ENCODE results near the gene SEC22A. TPM values are rescaled to one million over a fixed set of nuclear protein-coding genes. Genes with fewer than 3 reads are reported as not detected.

SEC22A gene
- total and polyA plus RNA-seq, 2 of the 13 experiments (the other 11 are each of a cell fraction or from before 2014, with no cell fraction given): 14.1 to 17.3 TPM

GRCh38 chr3:123167686-123168085, 34.1 kb upstream of the SEC22A start:
- TF ChIP-seq FOXC1 (CRISPR knock-in tag; IDR thresholded peaks at IDR 0.05; ENCODE audit: borderline replicate concordance): no peak
- TF ChIP-seq SMAD9 (CRISPR knock-in tag; IDR thresholded peaks at IDR 0.05): no peak
- no peak for TF ChIP-seq ZNF362 (CRISPR knock-in tag; IDR thresholded peaks at IDR 0.05; ENCODE audit: borderline replicate concordance)
- no peak for TF ChIP-seq U2AF2 (IDR thresholded peaks at IDR 0.05; ENCODE audit: low read depth, low read length)
- TF ChIP-seq HNF1B (CRISPR knock-in tag; IDR thresholded peaks at IDR 0.05): no peak
- no peak for TF ChIP-seq DRAP1 (CRISPR knock-in tag; IDR thresholded peaks at IDR 0.05)
- no peak for TF ChIP-seq MBNL3 (CRISPR knock-in tag; conservative IDR thresholded peaks at IDR 0.05)
- TF ChIP-seq LRRFIP1 (CRISPR knock-in tag; conservative IDR thresholded peaks at IDR 0.05): no peak
- TF ChIP-seq ZNF235 (CRISPR knock-in tag; IDR thresholded peaks at IDR 0.05; ENCODE audit: borderline replicate concordance): no peak
- H3K4me2 ChIP-seq (ENCODE audit: low read depth, low read length): no peak overlapping the region
- H2AFZ ChIP-seq (ENCODE audit: low read length): no peak overlapping the region
- FAIRE-seq: no peak
- 100% methylated on average over 2 of the region's 2 CpGs for WGBS (ENCODE audit: low lambda C conversion rate)
- H3K9me3 ChIP-seq (ENCODE audit: low read length): no peaks in the 10 kb centered on the region
- POLR2A ChIA-PET: no interaction called here
- no peaks in the 10 kb centered on the region for H4K20me1 ChIP-seq (ENCODE audit: insufficient read depth, low read length)
- no peak overlapping the region for H3K9ac ChIP-seq (ENCODE audit: insufficient read depth, low read depth, low read length)
- peaks cover 14% of the 10 kb centered on the region for H3K4me1 ChIP-seq (ENCODE audit: insufficient read depth, low read length)
- in situ Hi-C loops (cut with HindIII; ENCODE audit: extremely low pct_ligation_motif_present, low pct_unique_long_range_greater_than_20kb) (no loop called here), intact Hi-C loops (cut with micrococcal nuclease; ENCODE audit: unreplicated experiment) (no loop called here)
- DNase-seq (ENCODE audit: low spot score): no peak
- CTCF ChIA-PET (ENCODE audit: low intra/inter-chr PET ratio, low total read pairs): no interaction called here
- H3K27me3 ChIP-seq (ENCODE audit: control insufficient read depth in 1 of 2, insufficient read depth in 2 of 2, low read length in 2 of 2): no peaks in the 10 kb centered on the region
- peaks cover 10 to 34% of the 10 kb centered on the region in 2 experiments for H3K36me3 ChIP-seq (replicated peaks in 1 of 2; ENCODE audit: control insufficient read depth in 1 of 2, insufficient read depth in 2 of 2, low read length in 2 of 2)
- no peaks in the 10 kb centered on the region for H3K79me2 ChIP-seq (ENCODE audit: insufficient read depth, low read length)
- H3K27ac ChIP-seq (ENCODE audit: extremely low read length, insufficient read depth, low read length): no peak overlapping the region
- no peak for ATAC-seq
- no TSS peak for BruUV-seq (replicated peaks)
- H3K4me3 ChIP-seq (replicated peaks in 1 of 3; ENCODE audit: insufficient read depth in 1 of 3, low read depth in 2 of 3, low read length in 3 of 3): no peak overlapping the region
